ENCODE data around the gene OR5B17.
"Not testable (repeated sequence)": the region's sequence is repeated elsewhere in the genome, so short reads cannot be mapped to it uniquely, and the experiment has no call there.

The OR5B17 gene

GRCh38 chr11:58358969-58359368 is at the start of gene OR5B17:
Gene OR5B17, minus strand, starts transcription at chr11:58359069. Its CDS starts 0 bp downstream, at chr11:58359069.
- no peak for DNase-seq

- DNase-seq, result no peak
Measured at GRCh38 chr11:58406774-58407173, 47.9 kb upstream of the OR5B17 start, which contains the start of gene OR5B3. Gene OR5B3, minus strand, starts transcription at chr11:58406874. Its CDS starts 3,465 bp downstream, at chr11:58403409.

GRCh38 chr11:58399622-58400021 is 40.8 kb upstream of the OR5B17 start:
- DNase-seq, result not testable (repeated sequence)

- DNase-seq, result no peak
Measured at GRCh38 chr11:58395581-58395980, 36.7 kb upstream of the OR5B17 start.

GRCh38 chr11:58394195-58394594 is 35.3 kb upstream of the OR5B17 start:
- DNase-seq, result no peak

- DNase-seq, result no peak
Measured at GRCh38 chr11:58392746-58393145, 33.9 kb upstream of the OR5B17 start.

- no peak for DNase-seq
Measured at GRCh38 chr11:58391879-58392278, 33.0 kb upstream of the OR5B17 start.

GRCh38 chr11:58390551-58391063 is 31.7 kb upstream of the OR5B17 start:
- DNase-seq, result no peak

- DNase-seq, result no peak
Measured at GRCh38 chr11:58354727-58355126, 4.1 kb downstream of the OR5B17 start.

GRCh38 chr11:58345204-58345603 is 13.7 kb downstream of the OR5B17 start:
- no peak for DNase-seq

GRCh38 chr11:58334708-58335107 is 24.2 kb downstream of the OR5B17 start:
- DNase-seq, result no peak

- no peak for DNase-seq
Measured at GRCh38 chr11:58330861-58331260, 28.0 kb downstream of the OR5B17 start.

GRCh38 chr11:58318532-58318931 is 40.3 kb downstream of the OR5B17 start:
- no peak for DNase-seq

GRCh38 chr11:58316142-58316541 is 42.7 kb downstream of the OR5B17 start:
- DNase-seq, result no peak

Measured in suppressor macrophage treated with lipopolysaccharide for 4 hours (primary cell).